ENCODE measurements around the gene CXXC4.

Gene CXXC4

DNA sequence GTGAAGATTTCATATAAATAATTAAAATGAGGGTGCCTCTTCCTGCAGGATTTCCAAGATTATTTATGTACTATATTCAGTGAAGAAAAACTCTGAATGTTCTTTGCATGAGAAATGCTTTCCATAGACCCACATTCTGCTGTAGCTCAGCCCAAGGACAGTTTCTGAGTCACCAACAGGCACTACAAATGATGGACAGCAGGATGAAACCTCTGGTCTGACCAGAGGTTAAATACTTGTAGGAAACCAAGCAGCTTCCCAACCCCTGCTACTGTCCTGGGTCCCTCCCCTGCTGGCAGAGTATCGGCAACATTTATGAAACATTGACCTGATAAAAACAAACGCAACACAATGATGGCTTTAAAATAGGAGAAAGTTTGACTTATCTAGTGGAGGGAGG, 73.1 kb downstream of the CXXC4 start:
- H3K27ac Mint-ChIP-seq: no peak overlapping the region
- H3K27me3 Mint-ChIP-seq (ENCODE audit: low read depth): no peaks in the 10 kb centered on the region
- no peaks in the 10 kb centered on the region for H3K4me1 Mint-ChIP-seq (ENCODE audit: low read depth)
- H3K4me3 Mint-ChIP-seq: no peak overlapping the region
- no peaks in the 10 kb centered on the region for H3K36me3 Mint-ChIP-seq (ENCODE audit: low read depth)
- H3K9me3 Mint-ChIP-seq: no peaks in the 10 kb centered on the region
- no peak for DNase-seq (ENCODE audit: low spot score)

GRCh38 chr4:104420766-104421165, 73.9 kb downstream of the CXXC4 start:
- Mint-ChIP-seq H3K36me3 (ENCODE audit: low read depth) (no peaks in the 10 kb centered on the region), H3K27me3 (ENCODE audit: low read depth) (no peaks in the 10 kb centered on the region), H3K4me3 (no peak overlapping the region), H3K27ac (no peak overlapping the region), H3K9me3 (no peaks in the 10 kb centered on the region), H3K4me1 (ENCODE audit: low read depth) (no peaks in the 10 kb centered on the region)
- no peak for DNase-seq (ENCODE audit: low spot score)
